HG03095 (cell line): Measurements from ENCODE around the gene NUDT16L1.
"Not testable (repeated sequence)": the region's sequence is repeated elsewhere in the genome, so short reads cannot be mapped to it uniquely, and the experiment has no call there.

Source experiments
- ATAC-seq: cut with Tn5 transposase; IDR thresholded peaks from one replicate; pipeline ENCODE4 v1.9.1; 2021; ENCODE audit warnings: moderate library complexity; ENCODE audit not compliant: unreplicated experiment

The NUDT16L1 gene

GRCh38 chr16:4713663-4714501 lies 20.5 kb downstream of the NUDT16L1 start:
- ATAC-seq, result no peak

- no peak for ATAC-seq
Measured at GRCh38 chr16:4714996-4715395, 21.6 kb downstream of the NUDT16L1 start.

- no peak for ATAC-seq
Measured at GRCh38 chr16:4718466-4718865, 25.1 kb downstream of the NUDT16L1 start.

DNA sequence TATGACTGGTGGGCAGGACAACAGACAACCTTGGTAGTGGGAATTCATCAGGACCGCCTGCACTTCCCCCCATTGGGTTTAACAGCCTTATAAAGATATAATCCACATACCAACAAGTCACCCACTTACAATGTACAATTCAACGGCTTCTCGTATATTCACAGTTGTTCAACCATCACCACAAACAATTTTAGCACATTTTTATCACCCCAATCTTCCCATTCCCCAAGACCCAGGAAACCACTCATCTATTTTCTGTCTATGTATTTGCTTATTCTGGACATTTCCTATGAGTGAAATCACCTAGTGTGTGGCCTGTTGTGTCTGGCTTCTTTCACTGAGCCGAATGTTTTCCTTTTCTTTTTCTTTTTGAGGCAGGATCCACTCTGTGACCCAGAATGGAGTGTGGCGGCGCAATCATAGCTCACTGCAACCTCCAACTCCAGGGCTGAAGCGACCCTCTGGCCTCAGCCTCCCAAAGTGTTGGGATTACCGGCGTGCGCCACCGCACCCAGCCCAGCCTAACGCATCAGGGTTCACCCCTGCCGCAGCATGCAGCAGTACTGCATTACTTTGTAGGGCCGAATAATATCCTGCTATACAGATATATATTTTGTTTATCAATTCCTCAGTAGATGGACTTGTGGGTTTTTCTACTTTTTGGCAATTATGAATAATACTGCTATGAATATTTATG lies 29.9 kb downstream of the NUDT16L1 start:
- no peak for ATAC-seq

DNA sequence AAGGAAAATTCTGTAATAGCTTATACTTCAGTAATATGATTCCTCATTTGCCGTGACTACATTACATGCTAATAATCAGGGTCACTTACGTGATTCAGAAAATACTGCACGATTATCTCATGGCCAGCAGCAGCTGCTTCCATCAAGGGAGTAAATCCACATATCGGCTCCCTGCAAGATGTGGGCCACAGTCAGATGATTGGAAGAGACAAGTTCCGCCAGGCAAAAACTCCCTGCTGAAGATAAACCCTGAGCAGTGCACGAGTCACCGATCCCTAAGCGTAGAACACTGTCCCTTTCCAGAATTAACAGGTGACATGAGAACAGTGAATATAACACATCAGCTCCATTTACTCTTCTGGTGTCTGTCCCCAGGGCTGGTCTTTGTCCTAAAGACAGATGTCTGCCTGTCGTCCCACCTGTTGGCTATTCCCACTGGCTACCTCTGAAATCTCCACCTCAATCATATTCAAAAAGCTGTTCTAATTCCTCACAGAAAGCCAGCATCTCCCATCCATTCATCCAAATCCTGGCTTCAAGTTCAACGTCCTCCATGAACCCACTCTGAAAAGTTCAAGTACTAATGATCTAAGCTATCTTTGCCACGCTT lies 31.4 kb downstream of the NUDT16L1 start:
- ATAC-seq, result no peak

DNA sequence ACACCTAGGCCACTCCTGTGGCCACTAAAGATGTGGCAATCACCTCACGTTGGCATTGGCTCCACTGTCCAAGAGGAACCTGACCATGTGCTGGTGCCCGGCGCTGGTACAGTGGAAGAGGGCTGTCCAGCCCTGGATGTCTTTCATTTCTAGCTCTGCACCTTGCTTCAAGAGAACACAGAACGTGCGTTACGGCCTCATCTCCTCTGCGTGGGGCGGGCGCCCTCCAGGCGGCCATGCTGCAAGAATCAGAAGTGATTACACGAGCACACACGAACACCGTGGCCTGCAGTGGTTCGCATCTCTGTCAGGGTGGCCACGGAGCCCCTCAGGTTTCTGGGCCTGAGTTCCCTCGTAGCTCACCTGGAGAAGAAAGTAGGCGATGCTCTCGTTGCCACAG lies 33.3 kb downstream of the NUDT16L1 start:
- ATAC-seq, result no peak

GRCh38 chr16:4728676-4729075 lies 35.3 kb downstream of the NUDT16L1 start:
- no peak for ATAC-seq

DNA sequence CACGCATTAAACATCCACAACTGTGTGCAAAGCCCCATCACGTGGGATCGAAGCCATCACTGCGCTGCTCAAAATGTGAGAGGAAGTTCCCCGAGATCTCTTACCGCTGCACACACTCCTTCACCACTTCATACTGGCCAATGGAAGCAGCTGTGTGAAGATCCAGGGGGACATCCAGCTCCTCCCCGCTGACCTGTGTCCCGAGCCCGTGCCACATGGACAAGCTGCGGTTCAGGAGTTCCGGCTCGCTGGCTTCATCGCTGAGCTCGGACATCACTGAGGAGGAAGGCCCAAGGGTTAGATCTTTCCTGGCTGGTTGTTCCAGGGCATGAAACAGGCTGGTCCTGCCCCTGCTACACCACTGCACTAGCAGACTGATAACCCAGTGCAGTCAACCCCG lies 36.5 kb downstream of the NUDT16L1 start:
- no peak for ATAC-seq

DNA sequence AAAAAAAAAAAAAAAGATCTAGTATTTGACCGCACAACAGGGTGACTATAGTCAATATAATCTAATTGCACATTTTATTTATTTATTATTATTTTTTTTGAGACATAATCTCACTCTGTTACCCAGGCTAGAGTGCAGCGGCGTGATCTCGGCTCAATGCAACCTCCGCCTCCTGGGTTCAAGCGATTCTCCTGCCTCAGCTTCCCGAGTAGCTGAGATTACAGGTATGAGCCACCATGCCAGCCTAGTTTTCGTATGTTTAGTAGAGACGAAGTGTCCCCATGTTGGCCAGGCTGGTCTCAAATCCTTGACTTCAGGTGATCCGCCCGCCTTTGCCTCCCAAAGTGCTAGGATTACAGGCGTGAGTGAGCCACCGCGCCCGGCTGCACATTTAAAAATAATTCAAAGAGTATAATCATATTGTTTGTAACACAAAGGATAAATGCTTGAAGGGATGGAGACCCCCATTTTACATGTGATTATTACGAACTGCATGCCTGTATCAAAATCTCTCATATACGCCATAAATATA lies 39.9 kb downstream of the NUDT16L1 start:
- ATAC-seq, result no peak

GRCh38 chr16:4733747-4734062 lies 40.3 kb downstream of the NUDT16L1 start:
- ATAC-seq, result no peak

- peak; percentile 67 for ATAC-seq
Measured at GRCh38 chr16:4734063-4734729, 40.8 kb downstream of the NUDT16L1 start, which contains the start of the genes ANKS3 and DNAAF8. Gene ANKS3 (minus strand): TSS chr16:4734271. CDS start chr16:4730149, 4,122 bp downstream. Gene DNAAF8 (plus strand): TSS chr16:4734537. CDS start chr16:4736515, 1,978 bp downstream.

DNA sequence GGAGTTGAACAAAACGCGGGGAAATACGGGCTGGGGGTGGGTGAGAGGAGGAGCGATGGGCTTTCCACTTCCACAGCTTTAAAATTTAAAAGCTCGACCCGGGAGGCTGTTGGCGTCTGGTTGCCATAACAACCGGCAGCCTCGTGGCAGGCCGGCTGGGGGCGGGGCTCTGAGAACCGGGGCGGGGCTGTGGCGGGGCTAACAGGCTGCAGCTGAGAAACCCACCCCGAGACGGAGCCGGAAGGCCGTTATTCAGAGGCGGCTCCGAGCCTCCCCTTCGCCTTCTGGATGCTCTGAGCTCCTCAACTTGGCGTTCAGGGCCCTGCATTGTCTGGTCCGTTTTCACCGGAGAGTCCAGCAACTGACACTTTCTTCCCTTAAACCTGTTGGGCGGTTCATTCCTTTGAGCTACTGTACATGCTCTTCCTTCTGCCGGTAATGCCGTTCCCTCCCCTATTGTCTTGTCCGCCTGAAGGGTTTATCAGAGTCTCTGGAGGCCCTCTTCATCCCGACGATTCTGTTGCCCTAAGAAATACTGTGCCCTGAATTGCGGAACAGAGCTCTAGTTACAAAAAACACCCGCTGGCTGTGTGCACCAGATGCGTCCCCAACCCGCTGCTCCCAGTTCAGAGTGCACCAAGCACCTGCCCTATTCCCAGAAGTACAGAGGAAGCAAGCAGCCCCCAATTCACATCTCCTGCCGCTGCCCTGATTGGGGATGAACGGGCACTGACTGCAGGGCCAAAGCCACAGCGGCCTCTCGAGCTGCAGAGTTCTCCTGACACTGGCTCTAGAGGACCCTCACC lies 41.6 kb downstream of the NUDT16L1 start:
- peak; percentile 54 for ATAC-seq

- ATAC-seq, result no peak
Measured at GRCh38 chr16:4736546-4736945, 43.2 kb downstream of the NUDT16L1 start.

GRCh38 chr16:4737545-4737944 lies 44.2 kb downstream of the NUDT16L1 start:
- ATAC-seq, result no peak

DNA sequence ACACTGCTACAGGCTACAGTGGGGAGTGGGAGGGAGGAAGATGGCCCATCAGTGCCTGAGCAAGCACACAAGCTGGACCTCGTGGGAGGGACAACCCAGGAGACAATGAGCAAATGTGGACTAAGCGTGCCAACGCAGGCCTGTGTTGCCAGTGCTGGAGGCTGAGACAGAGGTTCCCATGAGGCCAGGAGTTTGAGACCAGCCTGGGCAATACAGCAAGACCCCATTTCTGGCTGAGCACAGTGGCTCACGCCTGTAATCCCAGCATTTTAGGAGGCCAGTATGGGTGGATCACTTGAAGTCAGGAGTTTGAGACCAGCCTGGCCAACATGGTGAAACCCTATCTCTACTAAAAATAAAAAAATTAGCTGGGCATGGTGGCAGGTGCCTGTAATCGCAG lies 45.0 kb downstream of the NUDT16L1 start:
- ATAC-seq, result not testable (repeated sequence)

DNA sequence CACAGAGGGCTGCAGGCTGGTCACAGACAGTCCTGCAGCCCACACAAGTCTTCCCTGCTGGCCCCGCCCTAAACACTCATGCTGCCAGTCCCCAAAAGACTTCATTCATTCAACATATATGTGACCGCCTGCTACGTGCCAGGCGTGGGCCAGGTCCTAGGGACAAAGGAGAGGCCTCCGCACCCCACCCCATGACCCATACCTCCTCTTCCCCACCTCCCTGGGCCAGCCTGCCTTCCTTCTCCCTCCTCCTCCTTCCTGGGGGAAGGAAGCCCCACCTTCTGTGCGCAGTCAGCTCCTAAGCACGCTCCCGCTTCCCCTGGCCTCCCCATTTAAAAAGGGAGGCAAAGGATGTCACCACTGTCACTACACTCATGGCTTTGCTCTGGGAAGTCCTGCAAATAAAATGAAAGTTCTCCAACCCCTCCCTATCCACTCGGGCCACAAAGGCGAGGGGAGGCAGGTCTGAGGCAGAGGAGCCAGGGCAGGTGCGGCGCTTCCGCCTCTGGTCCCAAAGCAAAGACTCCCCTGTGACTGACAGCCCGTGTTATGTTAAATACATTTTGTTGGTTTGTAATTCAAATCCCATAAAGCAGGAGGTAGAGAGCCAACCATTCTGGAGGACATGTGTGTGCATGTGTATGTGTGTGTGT lies 50.0 kb downstream of the NUDT16L1 start:
- no peak for ATAC-seq

DNA sequence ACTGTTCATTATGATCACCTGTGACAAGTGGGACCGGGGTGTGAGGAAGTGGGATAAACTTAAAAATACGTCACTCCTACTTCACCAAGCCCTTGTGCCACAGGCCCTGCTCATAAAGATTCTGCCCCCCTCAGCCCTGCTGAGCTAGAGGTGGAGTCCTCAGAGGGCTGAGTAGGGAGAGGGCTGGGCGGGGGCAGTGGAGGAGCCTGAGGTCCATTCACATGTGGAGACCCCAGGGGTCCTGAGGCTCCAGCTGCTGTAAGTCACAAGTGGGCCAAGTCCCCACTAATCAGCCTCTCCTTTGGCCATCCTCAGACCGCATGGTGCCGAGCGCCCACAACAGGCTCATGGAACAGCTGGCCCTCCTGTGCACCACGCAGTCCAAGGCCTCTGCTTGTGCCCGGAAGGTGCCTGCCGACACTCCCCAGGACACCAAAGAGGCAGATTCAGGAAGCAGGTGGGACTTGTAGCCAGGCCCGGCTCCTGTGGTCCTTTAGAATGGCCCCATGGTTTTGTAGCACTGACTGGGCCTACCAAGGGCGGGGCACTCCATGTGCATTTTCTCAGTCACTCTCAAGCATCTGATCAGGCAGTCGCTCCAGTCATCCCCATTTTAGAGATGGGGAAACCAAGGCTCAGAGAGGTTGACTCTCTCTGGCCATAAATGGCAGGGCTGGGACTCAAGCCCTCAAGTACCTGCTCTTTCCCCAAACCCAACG lies 51.4 kb downstream of the NUDT16L1 start:
- no peak for ATAC-seq

DNA sequence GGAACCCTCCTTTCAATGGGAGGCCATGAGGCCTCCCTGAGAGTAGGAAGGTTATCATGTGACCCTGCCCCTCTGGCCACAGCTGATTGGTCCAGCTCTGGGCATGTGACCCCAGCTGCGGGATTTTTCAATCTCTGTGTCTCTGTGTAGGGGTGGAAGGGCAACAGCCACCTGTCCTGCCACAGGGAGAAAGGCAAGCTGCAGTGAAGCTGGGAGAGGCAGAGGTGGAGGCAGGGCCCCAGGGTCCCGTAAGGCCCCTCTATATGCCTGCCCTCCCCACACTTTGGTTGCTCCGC lies 51.9 kb downstream of the NUDT16L1 start:
- no peak for ATAC-seq
